Measurements from ENCODE around the gene MON2. TPM values are rescaled to one million over a fixed set of nuclear protein-coding genes. Genes with fewer than 3 reads are reported as not detected.

The MON2 gene
- total and polyA plus RNA-seq, 2 of the 13 experiments (the other 11 are each of a cell fraction or from before 2014, with no cell fraction given), result 10.5 to 24.8 TPM

GRCh38 chr12:62603061-62603810, 136.6 kb downstream of the MON2 start (continued):
- TF ChIP-seq ZNF33B (CRISPR knock-in tag; IDR thresholded peaks at IDR 0.05) (no peak; the same call in 1 of the 2 replicates), ZNF510 (CRISPR knock-in tag; IDR thresholded peaks at IDR 0.05; ENCODE audit: low read depth) (peak; percentile 40; the same call in 1 of the 2 replicates), MAFF (IDR thresholded peaks at IDR 0.05; ENCODE audit: low read depth, low read length) (no peak), DMTF1 (CRISPR knock-in tag; IDR thresholded peaks at IDR 0.05) (no peak), PAF1 (CRISPR knock-in tag; IDR thresholded peaks at IDR 0.05) (no peak), ADNP (CRISPR knock-in tag; IDR thresholded peaks at IDR 0.05) (no peak), ZNF644 (CRISPR knock-in tag; IDR thresholded peaks at IDR 0.05; ENCODE audit: low read depth) (no peak), ZNF770 (CRISPR knock-in tag; IDR thresholded peaks at IDR 0.05) (peak; percentile 67), ZNF44 (CRISPR knock-in tag; IDR thresholded peaks at IDR 0.05) (no peak), ZFP62 (CRISPR knock-in tag; IDR thresholded peaks at IDR 0.05) (no peak), ZSCAN12 (CRISPR knock-in tag; IDR thresholded peaks at IDR 0.05) (no peak), ZNF781 (CRISPR knock-in tag; IDR thresholded peaks at IDR 0.05; ENCODE audit: borderline replicate concordance, not compliant biosample characterization) (no peak), ATM (IDR thresholded peaks at IDR 0.05; ENCODE audit: borderline replicate concordance) (no peak), ZNF83 (CRISPR knock-in tag; IDR thresholded peaks at IDR 0.05; ENCODE audit: borderline replicate concordance) (no peak), POLR2A (IDR thresholded peaks at IDR 0.05; ENCODE audit: insufficient read depth in 1 of 2, low read depth in 2 of 2, low read length in 2 of 2) (peak; percentile 63 to 81), CREM (IDR thresholded peaks at IDR 0.05) (no peak), CREM (CRISPR knock-in tag; IDR thresholded peaks at IDR 0.05) (no peak), RAD21 (CRISPR knock-in tag; IDR thresholded peaks at IDR 0.05) (peak; percentile 75), XRCC5 (optimal IDR thresholded peaks at IDR 0.05; ENCODE audit: low read length) (peak; percentile 46), TOE1 (CRISPR knock-in tag; IDR thresholded peaks at IDR 0.05) (no peak), STAG1 (CRISPR knock-in tag; IDR thresholded peaks at IDR 0.05) (peak; percentile 62), KMT2A (CRISPR knock-in tag; IDR thresholded peaks at IDR 0.05) (peak; percentile 78), ZBTB43 (CRISPR knock-in tag; conservative IDR thresholded peaks at IDR 0.05) (0 out of 2 replicates have a peak, but pooled peaks have one; percentile 58), ZNF333 (CRISPR knock-in tag; IDR thresholded peaks at IDR 0.05; ENCODE audit: borderline replicate concordance) (peak; percentile 49; the same call in 1 of the 2 replicates), NCOA1 (CRISPR knock-in tag; IDR thresholded peaks at IDR 0.05) (0 out of 2 replicates have a peak, but pooled peaks have one; percentile 11), ZNF777 (CRISPR knock-in tag; IDR thresholded peaks at IDR 0.05) (peak; percentile 69)
